B cell (primary cell): ENCODE results near the gene ALPL.

Experiments
- EZH2 ChIP-seq: IDR thresholded peaks from 2 replicates; pipeline ENCODE4 v1.6.1; 2012; ENCODE audit warnings: borderline replicate concordance, low read depth, mild to moderate bottlenecking, moderate library complexity, low read length; ENCODE audit not compliant: insufficient read depth, poor library complexity, severe bottlenecking
- TF ChIP-seq, protein P1 (sequence below): fragments of 200-600 bp; IDR thresholded peaks from one replicate; pipeline ENCODE4 v1.8.0; 2022; ENCODE audit warnings: antibody characterized with exemption, mild to moderate bottlenecking

DNA sequence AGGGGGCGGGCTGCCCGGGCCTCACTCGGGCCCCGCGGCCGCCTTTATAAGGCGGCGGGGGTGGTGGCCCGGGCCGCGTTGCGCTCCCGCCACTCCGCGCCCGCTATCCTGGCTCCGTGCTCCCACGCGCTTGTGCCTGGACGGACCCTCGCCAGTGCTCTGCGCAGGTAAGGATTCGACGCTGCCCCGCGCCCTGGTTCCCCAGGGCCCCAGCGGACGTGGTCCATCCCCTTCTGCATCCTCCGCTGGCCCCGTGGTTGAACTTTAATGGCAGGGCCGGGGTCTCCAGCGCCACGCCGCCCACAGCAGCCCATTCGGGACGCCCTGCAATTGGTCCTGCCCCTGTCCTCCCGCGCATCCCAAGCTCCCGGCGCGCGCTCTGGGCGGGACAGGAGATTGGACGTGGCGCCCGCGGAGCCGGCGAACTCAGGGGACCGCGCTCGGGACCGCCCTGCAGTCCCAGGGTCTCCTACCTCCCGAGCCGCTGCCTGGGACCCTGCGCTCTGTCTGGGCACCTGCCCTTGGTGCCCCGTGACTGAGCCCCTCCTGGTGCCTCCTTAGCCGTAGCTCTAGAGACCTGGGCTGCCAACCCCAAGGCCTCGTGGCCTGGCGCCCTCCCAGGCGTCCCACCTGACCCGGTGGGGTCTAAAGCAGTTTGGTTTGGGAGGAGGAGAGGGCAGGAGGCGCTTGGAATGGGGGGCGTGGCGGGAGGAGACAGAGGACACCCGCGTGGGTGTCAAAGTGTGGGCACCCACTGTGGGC is at the start of gene ALPL:
- TF ChIP-seq, protein P1, sequence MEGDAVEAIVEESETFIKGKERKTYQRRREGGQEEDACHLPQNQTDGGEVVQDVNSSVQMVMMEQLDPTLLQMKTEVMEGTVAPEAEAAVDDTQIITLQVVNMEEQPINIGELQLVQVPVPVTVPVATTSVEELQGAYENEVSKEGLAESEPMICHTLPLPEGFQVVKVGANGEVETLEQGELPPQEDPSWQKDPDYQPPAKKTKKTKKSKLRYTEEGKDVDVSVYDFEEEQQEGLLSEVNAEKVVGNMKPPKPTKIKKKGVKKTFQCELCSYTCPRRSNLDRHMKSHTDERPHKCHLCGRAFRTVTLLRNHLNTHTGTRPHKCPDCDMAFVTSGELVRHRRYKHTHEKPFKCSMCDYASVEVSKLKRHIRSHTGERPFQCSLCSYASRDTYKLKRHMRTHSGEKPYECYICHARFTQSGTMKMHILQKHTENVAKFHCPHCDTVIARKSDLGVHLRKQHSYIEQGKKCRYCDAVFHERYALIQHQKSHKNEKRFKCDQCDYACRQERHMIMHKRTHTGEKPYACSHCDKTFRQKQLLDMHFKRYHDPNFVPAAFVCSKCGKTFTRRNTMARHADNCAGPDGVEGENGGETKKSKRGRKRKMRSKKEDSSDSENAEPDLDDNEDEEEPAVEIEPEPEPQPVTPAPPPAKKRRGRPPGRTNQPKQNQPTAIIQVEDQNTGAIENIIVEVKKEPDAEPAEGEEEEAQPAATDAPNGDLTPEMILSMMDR: no peak
- no peak for TF ChIP-seq EZH2
